Retinal pigment epithelial cell (primary cell): Measurements from ENCODE around the gene ERC1.

Experiments
- DNase-seq: peaks from one replicate; pipeline ENCODE4 v3.0.0-alpha.2; 2010; ENCODE audit warnings: low read depth
- H3K4me3 ChIP-seq: 2 replicates; pipeline ENCODE4 v1.5.1; 2011; ENCODE audit warnings: mild to moderate bottlenecking, low read length, control low read depth, moderate library complexity
- TF ChIP-seq, protein P1 (sequence below): conservative IDR thresholded peaks from 2 replicates; pipeline ENCODE4 v1.5.1; 2011; ENCODE audit warnings: low read depth, low read length, control low read depth, inconsistent platforms

Gene ERC1

DNA sequence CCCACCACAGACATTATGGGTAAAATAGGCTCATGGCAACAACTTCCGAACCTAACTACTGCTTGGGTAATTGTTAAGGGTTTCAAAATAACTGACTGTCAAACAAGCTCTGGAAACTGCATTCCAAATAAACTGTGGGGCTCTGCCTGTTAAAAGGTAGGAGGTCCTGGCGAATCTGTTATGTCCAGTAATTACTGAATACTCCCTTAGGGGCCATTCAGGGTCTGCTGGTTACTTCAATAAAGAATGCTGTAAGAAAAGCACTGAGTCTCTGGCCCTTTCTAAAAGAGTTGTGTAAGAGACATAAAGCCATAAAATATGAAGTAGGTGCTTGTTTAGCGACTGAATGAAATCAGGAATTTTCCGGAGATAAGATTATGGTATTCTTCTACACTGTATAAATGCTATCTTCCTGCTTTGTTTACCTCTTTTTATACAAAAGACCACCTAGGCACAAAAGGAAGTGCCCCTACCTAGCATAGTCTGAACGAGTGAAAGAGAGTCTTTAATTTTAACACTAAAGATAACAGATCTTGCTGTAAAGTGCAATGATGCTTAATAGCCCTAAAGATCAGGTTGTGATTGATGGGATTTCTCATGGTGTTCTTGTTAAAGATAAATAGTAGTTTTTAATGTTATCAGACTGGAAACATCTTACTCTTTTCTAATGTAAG is 475.6 kb downstream of the ERC1 start:
- TF ChIP-seq, protein P1, sequence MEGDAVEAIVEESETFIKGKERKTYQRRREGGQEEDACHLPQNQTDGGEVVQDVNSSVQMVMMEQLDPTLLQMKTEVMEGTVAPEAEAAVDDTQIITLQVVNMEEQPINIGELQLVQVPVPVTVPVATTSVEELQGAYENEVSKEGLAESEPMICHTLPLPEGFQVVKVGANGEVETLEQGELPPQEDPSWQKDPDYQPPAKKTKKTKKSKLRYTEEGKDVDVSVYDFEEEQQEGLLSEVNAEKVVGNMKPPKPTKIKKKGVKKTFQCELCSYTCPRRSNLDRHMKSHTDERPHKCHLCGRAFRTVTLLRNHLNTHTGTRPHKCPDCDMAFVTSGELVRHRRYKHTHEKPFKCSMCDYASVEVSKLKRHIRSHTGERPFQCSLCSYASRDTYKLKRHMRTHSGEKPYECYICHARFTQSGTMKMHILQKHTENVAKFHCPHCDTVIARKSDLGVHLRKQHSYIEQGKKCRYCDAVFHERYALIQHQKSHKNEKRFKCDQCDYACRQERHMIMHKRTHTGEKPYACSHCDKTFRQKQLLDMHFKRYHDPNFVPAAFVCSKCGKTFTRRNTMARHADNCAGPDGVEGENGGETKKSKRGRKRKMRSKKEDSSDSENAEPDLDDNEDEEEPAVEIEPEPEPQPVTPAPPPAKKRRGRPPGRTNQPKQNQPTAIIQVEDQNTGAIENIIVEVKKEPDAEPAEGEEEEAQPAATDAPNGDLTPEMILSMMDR = no peak
- DNase-seq = no peak
- H3K4me3 ChIP-seq = no peak overlapping the region

DNA sequence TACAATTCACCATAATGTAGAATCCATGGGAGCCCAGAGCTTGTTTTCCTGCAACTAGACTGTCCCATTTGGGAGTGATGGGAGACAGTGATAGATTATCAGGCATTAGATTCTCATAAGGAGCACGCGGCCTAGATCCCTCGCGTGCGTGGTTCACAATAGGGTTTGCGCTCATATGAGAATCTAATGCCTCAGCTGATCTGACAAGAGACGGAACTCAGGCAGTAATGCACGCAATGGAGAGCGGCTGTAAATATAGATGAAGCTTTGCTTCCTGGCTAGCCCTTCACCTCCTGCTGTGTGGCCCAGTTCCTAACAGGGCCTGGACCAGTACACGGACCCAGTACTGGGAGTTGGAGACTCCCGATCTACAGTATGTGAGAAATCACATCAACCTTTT is 476.7 kb downstream of the ERC1 start:
- no peak overlapping the region for H3K4me3 ChIP-seq
- no peak for DNase-seq
- TF ChIP-seq, protein P1 = no peak

DNA sequence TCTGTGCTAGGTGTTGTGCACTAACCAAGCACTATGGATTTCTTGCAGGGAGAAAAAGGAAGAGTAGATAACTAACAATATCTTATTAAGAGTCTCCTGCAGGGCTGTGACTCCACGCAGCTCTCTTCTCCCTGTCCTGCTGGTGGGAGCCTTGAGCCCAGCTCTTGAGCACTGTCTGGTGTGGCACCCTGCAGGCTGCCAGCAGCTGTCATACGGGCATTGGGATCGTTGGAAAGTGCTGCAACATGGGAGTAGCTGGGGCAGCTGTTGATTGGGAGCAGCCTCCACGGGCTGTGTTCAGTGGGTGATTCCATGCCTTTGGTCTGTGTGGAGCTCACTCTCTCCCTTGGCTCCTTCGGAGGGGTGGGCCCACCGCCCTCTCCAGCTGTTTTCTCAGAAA is 478.0 kb downstream of the ERC1 start:
- H3K4me3 ChIP-seq = no peak overlapping the region
- TF ChIP-seq, protein P1 = no peak
- DNase-seq = no peak

DNA sequence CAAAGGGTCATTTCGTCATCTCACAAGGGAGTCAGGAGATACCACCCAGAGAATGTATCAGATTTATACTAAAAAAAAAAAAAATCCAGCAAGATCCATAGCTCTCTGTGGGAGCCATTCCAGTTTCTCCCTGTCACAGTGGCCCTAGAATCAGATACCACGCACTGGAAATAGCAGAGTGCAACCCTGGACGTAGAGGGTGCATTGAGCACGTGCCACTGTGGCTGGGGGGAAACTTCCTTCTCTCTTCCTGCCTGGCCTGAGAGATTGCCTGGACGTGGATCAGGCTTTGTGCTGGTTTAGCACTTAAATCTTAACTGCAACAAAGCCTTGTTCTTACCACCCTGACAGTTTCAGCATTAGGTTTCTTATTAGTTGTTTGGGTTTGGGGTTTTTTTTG is 479.0 kb downstream of the ERC1 start:
- no peak overlapping the region for H3K4me3 ChIP-seq
- TF ChIP-seq, protein P1 = no peak
- no peak for DNase-seq

DNA sequence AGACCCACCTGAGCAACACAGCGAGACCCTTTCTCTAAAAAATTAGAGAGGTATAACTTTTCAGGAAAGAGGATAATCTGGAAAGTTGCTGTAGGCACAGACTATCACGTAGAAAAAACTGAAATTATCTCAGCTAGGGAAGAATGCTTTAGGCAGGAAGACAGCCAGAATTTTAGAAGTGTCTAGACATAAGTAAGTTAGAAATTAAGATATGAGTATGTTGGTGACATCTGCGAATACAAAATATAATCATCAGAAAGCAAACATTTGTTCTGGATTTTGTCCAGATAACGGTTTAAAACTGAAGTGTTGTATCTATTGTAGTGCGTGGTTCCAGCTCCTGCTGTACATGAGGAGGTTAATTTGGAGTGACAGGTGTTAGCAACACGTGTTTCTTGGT is 480.2 kb downstream of the ERC1 start:
- H3K4me3 ChIP-seq = no peak overlapping the region
- no peak for DNase-seq
- TF ChIP-seq, protein P1 = no peak

DNA sequence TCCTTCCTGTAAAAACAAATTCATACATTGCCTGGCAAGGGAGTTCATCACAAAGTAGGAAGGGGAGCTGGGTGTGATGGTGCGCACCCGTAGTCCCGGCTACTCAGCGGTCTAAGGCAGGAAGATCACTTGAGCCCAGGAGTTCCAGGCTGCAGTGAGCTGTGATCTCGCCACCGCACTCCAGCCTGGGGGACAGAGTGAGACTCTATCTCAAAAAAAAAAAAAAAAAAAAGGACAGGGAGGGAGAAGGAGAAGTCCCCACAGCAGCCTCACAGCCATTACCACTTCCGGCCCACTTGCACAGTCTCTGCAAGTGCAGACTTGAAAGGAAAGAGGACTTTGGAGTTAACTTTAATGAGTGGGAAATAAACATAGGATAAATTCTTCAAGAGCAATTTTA is 482.4 kb downstream of the ERC1 start:
- no peak for DNase-seq
- TF ChIP-seq, protein P1 = no peak
- no peak overlapping the region for H3K4me3 ChIP-seq

DNA sequence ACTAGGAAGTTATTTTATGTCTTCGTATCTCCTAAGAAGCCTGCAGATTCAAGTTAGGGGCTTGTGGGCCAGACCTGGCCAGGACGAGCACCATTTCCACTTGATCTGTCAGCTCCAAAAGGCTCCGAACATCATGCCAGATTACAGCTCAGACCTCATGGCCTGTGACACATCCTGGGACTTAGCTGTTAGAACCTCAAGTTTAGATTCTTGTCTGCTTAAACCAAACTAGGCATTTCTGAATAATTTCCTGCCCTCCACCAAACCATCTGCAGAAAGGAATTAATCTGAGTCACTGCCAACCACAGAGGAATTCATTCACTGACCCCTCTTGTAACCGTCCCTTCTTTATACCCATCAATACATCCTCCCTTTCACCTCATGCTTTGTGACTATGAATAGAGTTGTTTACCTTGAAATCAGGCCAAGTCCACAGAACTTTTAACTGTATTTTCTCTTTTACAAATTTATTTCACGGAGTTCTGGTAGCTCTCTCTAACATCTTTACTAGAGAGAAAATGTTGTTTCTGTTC is 483.1 kb downstream of the ERC1 start:
- peak; percentile 75 for DNase-seq
- H3K4me3 ChIP-seq = no peak overlapping the region
- TF ChIP-seq, protein P1 = no peak
